ENCODE results near the gene TTC39A.
A peak's percentile ranks its signal among the peaks of the same experiment; 100 is the strongest.

Gene TTC39A

GRCh38 chr1:51297401-51298321, 32.7 kb downstream of the TTC39A start:
- no peak for DNase-seq (ENCODE audit: low read depth in 3 of 3)

- peak; percentile 19 to 52 (median 45) for DNase-seq (ENCODE audit: low read depth in 3 of 3)
Measured at GRCh38 chr1:51296383-51297357, 33.7 kb downstream of the TTC39A start.

- no peak for DNase-seq (ENCODE audit: low read depth in 3 of 3)
Measured at GRCh38 chr1:51295926-51296325, 34.4 kb downstream of the TTC39A start.

DNA sequence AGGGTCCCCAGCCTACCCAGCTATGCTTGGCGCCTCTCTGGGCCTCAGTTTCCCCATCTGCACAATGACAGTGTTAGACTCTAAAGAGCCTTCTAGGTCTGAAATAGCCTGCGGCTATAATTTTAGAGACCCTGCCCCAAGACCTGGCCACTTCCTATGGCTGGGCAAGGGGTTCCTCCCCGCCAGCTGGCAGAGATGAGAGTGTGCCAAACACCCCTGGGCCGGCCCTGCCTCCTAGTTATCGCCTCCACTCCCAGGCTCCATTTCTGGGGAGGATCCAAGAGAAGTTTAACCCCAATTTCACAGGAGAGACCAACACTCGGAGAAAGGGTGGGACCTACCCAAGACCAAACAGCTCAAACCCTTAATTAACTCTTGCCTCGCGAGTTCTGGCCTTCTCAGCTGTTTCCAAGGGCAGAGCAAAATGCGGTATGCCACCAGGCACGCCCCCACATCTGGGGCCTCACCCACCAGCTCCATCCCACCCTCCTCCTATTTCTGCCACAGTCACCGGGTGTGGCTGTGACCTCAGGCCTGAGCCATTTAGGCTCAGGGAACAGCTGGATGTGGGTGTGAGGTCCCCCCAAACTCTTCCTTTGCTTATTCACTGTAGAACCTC, 35.7 kb downstream of the TTC39A start:
- DNase-seq (ENCODE audit: low read depth in 3 of 3): no peak

DNA sequence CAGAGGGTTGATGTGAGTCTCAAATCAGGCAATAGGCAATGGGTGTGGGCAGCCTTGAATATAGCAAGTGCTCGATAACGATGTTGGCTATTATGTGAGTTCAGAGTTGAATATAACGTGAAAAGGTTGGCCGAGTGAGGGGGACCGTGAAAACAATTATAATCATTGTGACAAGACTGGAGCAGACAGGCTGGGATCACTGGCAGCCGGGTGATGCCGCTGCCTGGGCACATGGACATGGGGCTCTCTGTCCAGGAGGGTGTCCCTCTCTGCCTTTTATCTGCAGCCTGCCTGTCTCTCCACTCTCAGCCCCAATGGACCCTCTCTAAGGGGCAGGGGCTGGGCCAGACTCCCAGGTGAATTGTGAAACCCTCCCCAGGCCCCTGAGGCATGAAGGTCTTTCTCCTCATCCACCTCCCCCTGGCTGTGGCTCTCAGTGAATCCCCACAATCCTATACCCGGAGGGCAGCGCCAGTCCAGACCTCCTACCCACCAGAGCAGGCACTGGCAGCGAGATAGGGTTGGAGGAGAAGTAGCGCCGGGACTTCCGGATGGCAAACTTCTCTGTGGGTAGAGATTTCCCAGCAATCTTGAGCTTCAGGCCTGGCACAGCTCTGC, 36.4 kb downstream of the TTC39A start:
- DNase-seq (ENCODE audit: low read depth in 3 of 3): no peak

DNA sequence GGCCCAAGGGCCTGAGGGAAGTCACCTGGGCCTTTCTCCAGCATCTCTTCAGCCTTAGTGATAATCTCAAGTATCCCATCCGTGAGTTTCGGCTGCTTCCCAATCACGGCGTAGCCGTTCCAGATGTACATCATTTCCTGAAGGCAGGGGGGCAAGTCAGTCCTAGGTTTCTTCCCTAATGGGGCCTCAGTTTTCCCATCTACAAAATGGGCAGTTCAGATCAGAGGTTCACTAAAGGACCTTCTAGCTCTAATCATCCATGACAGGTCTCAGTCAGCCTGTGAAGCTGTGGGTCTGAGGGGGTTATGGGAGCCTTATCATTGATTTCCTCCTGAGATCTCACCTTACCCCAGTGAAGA, 39.9 kb downstream of the TTC39A start:
- no peak for DNase-seq (ENCODE audit: low read depth in 3 of 3)

GRCh38 chr1:51289676-51290488, 40.5 kb downstream of the TTC39A start:
- no peak for DNase-seq (ENCODE audit: low read depth in 3 of 3)

DNA sequence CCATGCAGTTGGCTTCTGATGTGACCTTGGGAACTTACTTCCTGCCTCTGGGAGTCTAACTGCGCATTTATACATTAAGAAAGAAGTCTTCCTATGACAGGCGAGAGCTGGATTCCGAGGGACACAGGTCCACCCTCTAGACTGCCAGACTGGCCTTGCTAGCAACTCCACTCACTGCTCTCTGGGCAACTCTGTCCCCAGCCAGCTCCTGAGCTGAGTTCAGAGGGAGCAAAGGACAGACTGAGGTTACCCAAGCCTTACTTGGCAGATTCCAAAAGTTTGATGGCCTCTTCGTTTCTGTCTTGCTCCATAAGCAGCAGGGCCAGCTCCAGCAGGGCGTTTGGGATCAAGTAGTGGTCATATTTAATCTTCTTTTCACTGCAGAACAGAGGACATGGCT, 41.8 kb downstream of the TTC39A start:
- DNase-seq (ENCODE audit: low read depth in 3 of 3): no peak

- DNase-seq (ENCODE audit: low read depth in 3 of 3): no peak
Measured at GRCh38 chr1:51287966-51288365, 42.4 kb downstream of the TTC39A start.

DNA sequence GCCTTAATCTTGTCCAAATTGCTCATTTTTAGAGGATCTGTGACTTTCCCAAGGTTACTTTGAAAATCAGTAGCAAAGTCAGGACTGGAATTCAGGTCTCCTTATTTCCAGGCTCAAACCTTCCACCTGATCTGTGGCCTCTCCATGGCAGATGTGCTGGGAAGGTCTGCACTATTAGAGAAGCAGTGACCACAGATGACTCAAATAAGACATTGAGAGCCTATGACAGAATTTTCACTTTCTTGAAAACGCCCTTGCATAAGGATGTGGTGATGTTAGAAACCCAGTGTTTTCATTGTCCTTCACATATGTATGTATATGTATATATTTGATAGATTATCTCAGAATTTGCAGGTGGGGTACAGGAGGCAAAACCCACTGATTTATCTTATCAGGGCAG, 45.3 kb downstream of the TTC39A start:
- DNase-seq (ENCODE audit: low read depth in 3 of 3): no peak

DNA sequence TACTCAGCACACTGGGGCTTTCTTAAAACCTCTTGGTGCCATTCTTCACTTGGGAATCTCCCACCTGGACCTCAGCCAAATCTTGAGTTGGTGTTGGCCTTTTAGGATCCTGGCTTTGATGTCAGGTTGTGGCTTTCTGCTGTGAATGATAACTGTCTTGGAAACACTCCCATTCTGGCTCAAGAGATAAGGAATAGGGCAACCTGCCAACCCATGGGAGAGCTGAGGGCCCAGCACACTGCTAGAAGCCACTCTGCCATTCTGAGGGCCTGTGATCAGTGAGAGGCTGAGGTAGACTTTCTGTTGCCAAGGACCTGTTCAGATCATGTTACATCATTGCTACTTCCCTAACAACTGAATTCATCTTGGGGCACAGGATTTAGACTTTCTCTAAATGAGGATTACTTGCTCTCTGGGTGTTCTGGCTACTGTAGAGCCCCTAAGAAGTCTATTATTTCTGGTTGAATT, 45.8 kb downstream of the TTC39A start:
- DNase-seq (ENCODE audit: low read depth in 3 of 3): no peak

DNA sequence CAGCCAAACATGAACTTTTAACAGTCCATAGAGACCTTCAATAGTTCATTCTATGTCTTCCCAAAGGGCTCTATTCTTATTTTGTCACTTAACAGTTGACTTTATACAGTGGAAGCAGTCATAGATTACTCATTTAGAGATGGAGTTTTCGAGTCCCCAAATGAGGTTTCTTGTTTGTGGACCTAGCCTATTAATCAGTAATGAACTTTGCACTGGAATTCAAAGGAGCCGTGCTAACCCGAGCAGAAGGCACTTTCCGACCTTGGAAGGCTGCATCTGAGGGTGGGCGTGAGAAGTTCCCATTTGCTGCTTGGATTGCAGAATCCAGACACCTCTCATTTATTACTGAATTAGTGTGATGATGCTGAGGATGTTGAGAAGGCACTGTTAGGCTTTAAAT, 46.4 kb downstream of the TTC39A start:
- DNase-seq (ENCODE audit: low read depth in 3 of 3): no peak

GRCh38 chr1:51282605-51283004, 47.8 kb downstream of the TTC39A start:
- DNase-seq (ENCODE audit: low read depth in 3 of 3): no peak

DNA sequence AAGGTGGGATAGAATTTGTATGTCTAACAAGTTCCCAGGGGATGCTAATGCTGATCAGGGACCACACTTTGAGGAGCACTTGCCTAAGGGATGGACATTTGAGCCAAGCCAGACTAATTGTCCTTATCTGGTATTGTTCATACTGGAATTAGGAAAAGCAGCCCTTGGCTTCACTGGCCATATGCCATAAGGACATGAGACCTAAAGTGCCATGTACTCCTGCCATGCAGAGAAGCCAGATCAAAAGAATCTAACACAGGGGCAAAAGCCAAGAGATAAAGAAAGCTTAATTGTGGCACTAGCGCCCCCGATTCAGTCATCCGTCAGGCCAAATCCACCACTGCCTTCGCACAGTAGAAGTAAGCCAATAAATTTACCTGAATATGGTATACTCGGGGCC, 48.6 kb downstream of the TTC39A start:
- DNase-seq (ENCODE audit: low read depth in 3 of 3): no peak

DNA sequence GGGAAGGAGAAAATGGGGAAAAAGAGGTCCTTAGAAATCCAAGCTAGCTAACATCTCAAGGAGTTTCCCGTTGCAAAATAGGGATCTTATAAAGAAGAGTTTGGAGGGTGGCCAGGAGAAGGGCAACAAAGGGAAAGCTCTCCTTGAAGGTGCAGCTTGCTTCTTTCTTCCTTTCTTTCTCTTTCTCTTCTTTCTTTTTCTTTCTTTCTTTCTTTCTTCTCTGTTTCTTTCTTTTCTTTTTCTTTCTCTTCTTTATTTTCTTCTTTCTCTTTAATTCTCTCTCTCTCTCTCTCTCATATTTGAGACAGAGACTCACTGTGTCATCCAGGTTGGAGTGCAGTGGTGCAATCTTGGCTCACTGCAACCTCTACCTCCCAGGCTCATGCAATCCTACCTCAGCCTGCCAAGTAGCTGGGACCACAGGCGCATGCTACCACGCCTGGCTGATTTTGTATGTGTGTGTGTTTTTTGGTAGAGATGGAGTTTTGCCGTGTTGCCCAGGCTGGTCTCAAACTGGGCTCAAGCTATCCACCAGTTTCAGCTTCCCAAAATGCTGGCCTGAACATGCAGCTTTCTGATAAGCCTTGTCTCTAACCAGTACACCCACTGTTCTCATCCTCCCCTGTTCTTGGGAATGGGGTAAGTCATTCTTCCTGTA, 49.9 kb downstream of the TTC39A start:
- DNase-seq (ENCODE audit: low read depth in 3 of 3): no peak

- DNase-seq (ENCODE audit: low read depth in 3 of 3): no peak
Measured at GRCh38 chr1:51276286-51276685, 54.1 kb downstream of the TTC39A start.

- DNase-seq (ENCODE audit: low read depth in 3 of 3): no peak
Measured at GRCh38 chr1:51274676-51275075, 55.7 kb downstream of the TTC39A start.

DNA sequence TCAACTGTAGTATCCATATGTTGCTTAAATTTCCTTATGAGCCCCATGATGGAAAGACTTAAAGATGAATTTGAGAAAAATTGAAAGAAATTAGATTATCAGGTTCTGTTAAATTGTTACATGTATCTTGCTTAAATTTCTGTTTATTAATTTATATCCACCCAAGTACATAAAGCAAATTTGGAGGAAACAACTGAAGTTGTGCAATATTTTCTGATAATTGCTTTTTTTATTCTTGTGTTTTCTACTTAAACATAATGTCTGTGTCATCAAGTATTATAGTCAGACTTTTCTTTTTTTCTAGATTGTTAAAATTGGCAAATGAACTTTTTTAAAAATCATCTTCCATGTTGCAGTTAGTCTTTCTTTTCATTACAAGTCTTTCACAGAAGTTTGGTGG, 57.4 kb downstream of the TTC39A start:
- DNase-seq (ENCODE audit: low read depth in 3 of 3): no peak

DNA sequence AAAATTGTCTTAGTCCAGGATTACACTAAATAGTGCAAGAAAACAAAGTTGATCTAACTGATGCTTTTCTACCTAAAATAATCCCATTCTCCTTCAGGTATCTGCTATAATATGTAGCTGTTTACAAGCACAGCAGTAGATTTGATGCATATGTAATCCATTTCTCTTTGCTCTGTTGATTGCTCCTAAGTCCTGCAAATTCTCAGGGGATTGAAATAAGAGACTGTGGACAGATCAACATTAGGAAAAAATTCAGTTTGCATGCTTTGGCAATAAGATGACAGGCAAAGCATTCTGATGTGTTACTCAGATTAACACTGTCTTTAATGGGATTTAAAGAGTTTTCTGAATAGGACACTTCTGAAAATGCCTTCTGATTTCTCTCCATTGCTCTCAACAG, 59.6 kb downstream of the TTC39A start:
- DNase-seq (ENCODE audit: low read depth in 3 of 3): no peak

DNA sequence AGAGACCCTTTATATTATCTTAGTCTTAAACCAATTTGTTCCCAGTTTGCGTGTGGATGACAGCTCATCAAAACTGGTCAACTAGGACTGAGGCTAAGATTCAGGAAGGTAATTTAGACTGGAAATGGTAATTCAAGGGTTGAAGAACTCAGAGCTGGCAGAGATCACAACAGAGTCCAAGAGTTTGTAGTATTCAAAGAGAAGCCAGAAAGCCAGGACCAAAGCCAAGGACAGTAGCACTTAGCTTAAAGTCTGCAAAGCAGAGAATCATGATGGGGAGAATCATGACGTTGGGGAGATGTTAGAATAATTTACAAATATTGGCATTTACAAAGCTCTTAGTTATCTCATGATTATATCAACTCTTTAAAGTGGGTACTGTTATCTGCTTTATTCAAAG, 61.7 kb downstream of the TTC39A start:
- no peak for DNase-seq (ENCODE audit: low read depth in 3 of 3)

All from stimulated activated CD4-positive, alpha-beta T cell treated with anti-CD3 and anti-CD28 coated beads, TNF-alpha, amount 100 ng/mL, for 4 hours (primary cell).